HL-60 (cell line): ENCODE results near the gene EFHC2.

Experiments used
- DNase-seq, 2 experiments: peaks; one replicate each; pipeline ENCODE4 v3.0.0-alpha.2; 2010 to 2020; ENCODE audit warnings: low read depth in 1 of 2, low spot score in 1 of 2
- H3K27ac ChIP-seq: fragments of 250-450 bp; sonication (Bioruptor Pico); replicated peaks from 2 replicates; pipeline ENCODE4 v1.5.1; 2020; ENCODE audit warnings: mild to moderate bottlenecking, moderate library complexity
- H3K27me3 ChIP-seq: fragments of 250-450 bp; sonication (Bioruptor Pico); 2 replicates; pipeline ENCODE4 v1.5.1; 2021; ENCODE audit warnings: mild to moderate bottlenecking, moderate library complexity; ENCODE audit not compliant: insufficient read depth, poor library complexity, severe bottlenecking
- H3K4me3 ChIP-seq: replicated peaks from 2 replicates; pipeline ENCODE4 v1.5.1; 2011; ENCODE audit warnings: mild to moderate bottlenecking, control low read depth, low read length; ENCODE audit not compliant: insufficient read depth
- GABPA ChIP-seq: IDR thresholded peaks from 2 replicates; pipeline ENCODE4 v1.6.1; 2012; ENCODE audit warnings: low read depth
- POLR2AphosphoS5 ChIP-seq: IDR thresholded peaks from 2 replicates; pipeline ENCODE4 v1.6.1; 2012; ENCODE audit warnings: low read depth
- REST ChIP-seq: IDR thresholded peaks from 2 replicates; pipeline ENCODE4 v1.6.1; 2012; ENCODE audit warnings: low read depth; ENCODE audit not compliant: insufficient replicate concordance
- SPI1 ChIP-seq: IDR thresholded peaks from 2 replicates; pipeline ENCODE4 v1.6.1; 2012; ENCODE audit warnings: low read depth, mild to moderate bottlenecking, borderline replicate concordance
- TF ChIP-seq, protein P1 (sequence below): IDR thresholded peaks from one replicate; pipeline ENCODE4 v1.5.1; 2011; ENCODE audit warnings: low read length, control low read depth, inconsistent platforms; ENCODE audit not compliant: insufficient read depth

Gene EFHC2

GRCh38 chrX:44319550-44319949 is 23.9 kb downstream of the EFHC2 start:
- H3K27ac ChIP-seq = no peak overlapping the region
- H3K4me3 ChIP-seq = no peak overlapping the region
- no peaks in the 10 kb centered on the region for H3K27me3 ChIP-seq
- DNase-seq = no peak
- TF ChIP-seq REST (no peak), GABPA (no peak), POLR2AphosphoS5 (no peak)

DNA sequence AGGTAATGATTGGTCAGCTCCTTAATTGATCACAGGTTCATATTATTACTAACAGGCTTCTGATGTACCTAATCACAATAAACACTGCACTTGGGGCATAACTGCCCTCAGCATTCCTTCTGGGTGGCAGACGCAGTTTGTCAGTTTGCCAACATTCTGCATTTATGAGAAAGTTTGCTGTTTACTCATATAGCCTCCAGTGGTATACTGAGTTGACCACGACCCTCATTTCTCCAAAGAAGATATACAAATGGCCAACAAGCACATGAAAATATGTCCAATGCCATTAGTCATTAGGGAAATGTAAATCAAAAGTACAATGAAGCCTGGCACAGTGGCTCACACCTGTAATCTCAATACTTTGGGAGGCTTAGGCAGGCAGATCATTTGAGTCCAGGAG is 26.3 kb downstream of the EFHC2 start:
- no peak for DNase-seq
- H3K27ac ChIP-seq = no peak overlapping the region

DNA sequence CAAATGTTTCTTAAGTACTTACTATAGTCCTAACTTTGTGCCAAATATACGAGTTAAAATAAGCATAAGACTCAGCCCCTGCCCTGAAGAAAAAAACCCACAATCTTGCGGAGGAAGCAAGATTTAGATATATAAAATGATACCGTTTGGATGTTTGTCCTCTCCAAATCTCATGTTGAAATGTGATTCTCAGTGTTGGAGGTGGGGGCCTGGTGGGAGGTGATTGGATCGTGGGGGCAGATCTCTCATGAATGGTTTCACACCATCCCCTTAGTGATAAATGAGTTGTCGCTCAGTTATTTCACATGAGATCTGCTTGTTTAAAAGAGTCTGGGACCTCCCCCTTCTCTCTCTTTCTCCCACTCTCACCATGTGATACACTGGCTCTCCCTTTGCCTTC is 28.7 kb downstream of the EFHC2 start:
- TF ChIP-seq POLR2AphosphoS5 = no peak
- H3K27me3 ChIP-seq = no peaks in the 10 kb centered on the region
- no peak for DNase-seq
- no peak overlapping the region for H3K4me3 ChIP-seq
- peak overlapping the region; percentile 37 for H3K27ac ChIP-seq

More for the DNA sequence above, 26.3 kb downstream of the EFHC2 start:
- TF ChIP-seq GABPA (no peak), POLR2AphosphoS5 (no peak), SPI1 (no peak), REST (no peak)
- TF ChIP-seq, protein P1, sequence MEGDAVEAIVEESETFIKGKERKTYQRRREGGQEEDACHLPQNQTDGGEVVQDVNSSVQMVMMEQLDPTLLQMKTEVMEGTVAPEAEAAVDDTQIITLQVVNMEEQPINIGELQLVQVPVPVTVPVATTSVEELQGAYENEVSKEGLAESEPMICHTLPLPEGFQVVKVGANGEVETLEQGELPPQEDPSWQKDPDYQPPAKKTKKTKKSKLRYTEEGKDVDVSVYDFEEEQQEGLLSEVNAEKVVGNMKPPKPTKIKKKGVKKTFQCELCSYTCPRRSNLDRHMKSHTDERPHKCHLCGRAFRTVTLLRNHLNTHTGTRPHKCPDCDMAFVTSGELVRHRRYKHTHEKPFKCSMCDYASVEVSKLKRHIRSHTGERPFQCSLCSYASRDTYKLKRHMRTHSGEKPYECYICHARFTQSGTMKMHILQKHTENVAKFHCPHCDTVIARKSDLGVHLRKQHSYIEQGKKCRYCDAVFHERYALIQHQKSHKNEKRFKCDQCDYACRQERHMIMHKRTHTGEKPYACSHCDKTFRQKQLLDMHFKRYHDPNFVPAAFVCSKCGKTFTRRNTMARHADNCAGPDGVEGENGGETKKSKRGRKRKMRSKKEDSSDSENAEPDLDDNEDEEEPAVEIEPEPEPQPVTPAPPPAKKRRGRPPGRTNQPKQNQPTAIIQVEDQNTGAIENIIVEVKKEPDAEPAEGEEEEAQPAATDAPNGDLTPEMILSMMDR = no peak
- H3K4me3 ChIP-seq = no peak overlapping the region
- no peaks in the 10 kb centered on the region for H3K27me3 ChIP-seq

- H3K27ac ChIP-seq = peak overlapping the region; percentile 37
- DNase-seq = peak; percentile 25 to 90
- no peak overlapping the region for H3K4me3 ChIP-seq
- TF ChIP-seq SPI1 = peak; percentile 91
- TF ChIP-seq, protein P1 = no peak
- no peak for TF ChIP-seq GABPA
- TF ChIP-seq REST = no peak
- TF ChIP-seq POLR2AphosphoS5 = peak; percentile 91
- H3K27me3 ChIP-seq = no peaks in the 10 kb centered on the region
Observed at GRCh38 chrX:44314259-44314734, 29.2 kb downstream of the EFHC2 start.
